ENCODE results near the gene FLRT1.

Gene FLRT1

DNA sequence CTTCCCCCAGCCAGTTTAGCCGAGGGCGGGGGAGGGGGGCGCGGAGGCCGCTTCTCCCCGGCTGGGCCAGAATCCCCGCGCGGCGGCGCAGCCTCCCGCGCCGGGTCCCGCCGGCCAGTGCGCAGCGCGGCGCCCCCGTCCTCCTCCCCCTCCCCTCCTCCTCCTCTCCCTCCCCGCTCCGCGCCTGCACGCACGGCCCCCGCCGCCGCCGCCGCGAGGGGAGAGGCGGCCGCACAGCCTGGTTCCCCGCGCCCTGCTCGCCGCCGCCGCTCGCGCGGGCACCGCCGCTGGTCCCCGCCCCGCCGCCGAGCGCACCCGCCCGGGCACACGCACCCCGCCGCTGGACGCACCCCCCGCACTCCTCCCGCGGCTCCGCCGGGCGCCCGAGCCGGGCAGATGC, at the start of gene FLRT1:
FLRT1 (plus strand) TSS at position 356 of the 400 bp plus-strand sequence. CDS start 80,337 bp downstream, outside the sequence.
- no peak for DNase-seq

GRCh38 chr11:63986156-63986931, 49.4 kb upstream of the FLRT1 start, which contains the start of gene OTUB1:
Gene OTUB1 (plus strand): TSS chr11:63986438. CDS start chr11:63986457, 19 bp downstream.
- peak; percentile 69 for DNase-seq

GRCh38 chr11:63986932-63987513, 48.7 kb upstream of the FLRT1 start:
- DNase-seq = no peak

DNA sequence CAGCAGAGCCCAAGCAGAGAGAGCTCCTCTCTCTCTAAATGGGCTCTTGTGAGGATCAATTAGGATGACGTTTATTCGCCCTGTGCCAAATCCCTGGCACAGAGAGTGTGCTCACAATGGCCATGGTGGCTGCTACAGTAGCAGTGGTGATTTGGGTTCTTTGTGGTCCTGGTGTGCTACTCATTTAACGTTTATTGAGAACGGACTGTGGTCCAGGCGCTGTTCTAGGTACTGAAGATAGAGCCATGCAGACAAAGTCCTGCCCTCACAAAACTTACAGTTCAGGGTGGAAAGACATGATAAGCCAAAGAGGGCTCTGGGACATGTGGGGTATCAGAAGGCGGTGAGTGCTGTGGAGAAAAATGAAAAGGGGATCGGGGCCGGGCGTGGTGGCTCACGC, 44.2 kb upstream of the FLRT1 start:
- DNase-seq = no peak

GRCh38 chr11:63993100-63993499, 42.6 kb upstream of the FLRT1 start:
- DNase-seq = no peak

- DNase-seq = no peak
These were observed 41.7 kb upstream of the FLRT1 start for GRCh38 chr11:63993993-63994392.

- no peak for DNase-seq
These were observed 39.2 kb upstream of the FLRT1 start for GRCh38 chr11:63996512-63996911.

- no peak for DNase-seq
These were observed 38.5 kb upstream of the FLRT1 start for GRCh38 chr11:63997104-63997700.

GRCh38 chr11:63997801-63998337, 37.9 kb upstream of the FLRT1 start:
- no peak for DNase-seq

DNA sequence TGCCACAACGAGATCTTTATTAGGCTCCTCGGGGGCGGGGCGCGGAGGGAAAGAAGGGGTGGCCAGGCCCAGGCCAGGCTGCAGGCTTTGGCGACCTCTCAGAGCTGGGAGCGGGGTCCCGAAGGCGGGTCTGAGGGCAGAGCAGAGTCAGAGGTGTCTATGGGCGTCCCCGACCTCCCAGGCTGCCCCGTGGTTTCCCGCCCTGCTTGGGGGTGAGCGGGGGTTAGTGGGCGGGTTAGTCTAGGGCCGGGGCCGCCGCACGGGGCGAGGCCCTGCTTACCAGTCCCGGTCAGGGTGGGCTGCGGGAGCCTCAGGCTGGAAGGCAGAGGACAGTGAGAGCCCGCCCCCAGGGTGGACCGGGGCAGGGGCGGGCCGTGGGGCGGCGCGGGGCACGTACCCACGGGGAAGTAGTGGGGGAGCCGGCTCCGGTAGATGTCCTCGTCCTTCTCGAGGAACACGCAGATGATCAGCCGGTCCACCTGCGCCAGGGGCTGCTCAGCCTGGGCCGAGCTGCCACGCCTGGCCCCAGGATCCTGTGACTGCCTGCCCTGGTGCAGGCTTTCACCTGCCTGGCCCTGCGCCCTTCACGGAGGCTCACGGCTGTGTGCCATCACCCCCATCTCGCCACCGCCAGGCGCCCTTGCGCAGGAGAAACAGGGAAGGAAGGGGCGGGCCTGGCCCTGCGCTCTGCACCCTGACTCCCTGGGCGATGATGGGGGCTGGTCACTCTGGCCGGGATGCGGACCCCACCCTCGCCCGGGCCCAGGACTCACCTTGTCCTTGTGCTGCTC, 37.0 kb upstream of the FLRT1 start:
- no peak for DNase-seq

DNA sequence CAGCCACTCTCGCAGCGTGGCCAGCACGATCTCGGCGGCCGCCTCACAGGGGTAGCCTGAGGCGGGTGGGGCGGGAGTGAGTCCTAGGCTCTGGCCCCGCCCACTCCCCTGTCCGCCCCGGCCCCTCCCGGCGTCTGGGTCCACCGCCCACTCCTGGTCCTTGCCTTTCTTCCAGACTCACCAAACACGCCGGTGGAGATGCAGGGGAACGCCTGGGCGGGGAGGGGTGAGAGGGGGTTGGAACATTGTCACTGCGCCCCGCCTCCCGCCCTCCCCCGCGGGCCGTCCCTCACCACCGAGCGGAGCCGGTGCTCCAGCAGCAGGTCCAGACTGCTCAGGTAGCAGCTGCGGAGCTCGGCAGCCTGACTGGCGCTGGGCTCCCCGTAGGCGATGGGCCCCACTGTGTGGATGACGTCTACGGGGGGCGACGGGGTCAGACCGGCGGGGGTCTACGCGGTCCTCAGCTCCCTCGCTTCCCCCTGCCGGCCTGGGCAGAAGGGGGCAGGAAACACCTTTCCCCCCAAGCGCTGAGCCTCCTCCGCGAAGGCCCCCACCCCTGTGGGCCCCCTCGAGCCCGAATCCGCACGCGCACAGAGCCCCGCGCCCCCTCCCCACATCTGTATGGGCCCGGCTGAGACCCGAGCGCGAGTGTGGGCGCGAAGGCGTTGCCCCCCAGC, 36.2 kb upstream of the FLRT1 start:
- DNase-seq = peak; percentile 26

DNA sequence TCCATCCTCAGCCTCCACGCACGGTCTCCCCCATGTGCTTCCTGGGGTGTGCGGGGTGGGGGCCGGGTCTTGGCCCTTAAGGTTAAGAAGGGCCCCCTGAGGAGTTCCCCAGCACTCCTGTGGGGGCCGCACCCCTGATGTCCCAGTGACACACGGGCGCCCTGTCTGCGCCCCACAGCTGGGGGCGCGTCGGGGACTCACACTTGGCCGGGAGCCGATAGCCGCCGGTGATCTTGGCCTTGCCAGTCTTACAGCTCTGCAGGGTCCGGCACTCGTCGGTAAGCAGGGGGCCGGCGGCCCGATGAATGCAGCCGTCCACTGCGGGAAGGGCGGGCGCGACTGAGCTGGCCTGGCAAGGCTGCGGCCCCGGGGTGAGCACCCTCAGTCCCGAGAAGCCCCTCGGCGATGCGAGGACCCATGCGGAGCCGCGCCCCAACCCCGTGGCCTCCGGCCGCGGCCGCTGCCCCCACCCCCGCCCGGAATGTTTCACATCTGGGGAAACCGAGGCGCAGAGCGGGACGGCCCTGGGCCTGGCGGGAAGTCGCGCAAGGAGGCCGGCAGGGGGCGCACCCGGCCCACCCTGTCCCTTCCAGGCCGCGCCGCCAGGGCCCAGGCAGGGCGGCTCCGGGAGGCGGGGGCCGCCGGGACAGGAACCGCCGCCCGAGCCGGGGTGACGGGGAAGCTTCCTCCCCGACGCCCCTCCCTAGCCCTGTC, 35.5 kb upstream of the FLRT1 start:
- peak; percentile 27 for DNase-seq

GRCh38 chr11:64000740-64001483, 34.8 kb upstream of the FLRT1 start:
- DNase-seq = no peak

DNA sequence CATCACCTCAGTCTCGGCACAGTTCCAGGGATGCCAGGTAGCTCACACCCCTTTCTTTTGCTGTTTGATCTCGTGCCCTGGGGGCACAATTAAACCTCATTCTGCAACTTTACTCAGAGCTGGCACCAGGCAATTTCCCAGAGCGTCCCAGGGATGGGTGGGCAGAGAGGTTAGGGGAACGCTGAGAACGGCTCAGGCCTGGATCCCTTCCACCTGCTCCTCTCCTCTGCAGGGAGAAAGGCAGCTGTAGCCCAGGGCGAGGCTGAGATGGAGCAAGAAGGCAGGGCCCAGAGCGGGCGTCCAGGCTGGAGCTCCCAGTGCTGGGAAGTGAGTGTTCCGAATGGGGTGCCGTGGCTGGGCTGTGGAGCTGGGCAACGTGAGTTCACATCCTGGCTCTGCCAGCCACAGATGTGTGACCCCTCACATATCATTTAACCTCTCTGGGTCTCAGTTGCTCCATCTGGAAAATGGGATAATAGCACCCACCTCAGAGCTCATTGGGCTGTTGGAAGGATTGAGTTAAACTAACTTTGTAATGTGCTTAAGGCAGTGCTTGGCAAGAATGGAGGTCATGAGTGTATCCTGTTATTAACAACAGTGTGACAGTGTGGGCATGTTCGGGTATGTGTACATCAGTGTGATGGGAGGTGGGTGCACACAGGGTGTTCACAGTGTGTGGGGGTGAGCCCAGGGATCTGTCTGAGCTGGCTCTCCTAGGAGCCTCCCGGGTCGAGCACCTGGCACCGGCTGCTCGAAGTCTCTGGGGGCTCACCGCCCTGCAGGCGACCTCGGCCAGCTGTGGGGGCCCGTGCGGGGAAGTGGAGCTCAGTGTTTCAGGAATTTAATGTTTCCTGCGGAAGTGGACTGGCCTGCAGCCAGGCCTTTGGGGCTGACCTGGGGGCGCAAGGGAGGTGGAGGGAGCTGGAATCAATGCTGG, 34.0 kb upstream of the FLRT1 start:
- no peak for DNase-seq

GRCh38 chr11:64003807-64004589, 31.7 kb upstream of the FLRT1 start:
- no peak for DNase-seq

DNA sequence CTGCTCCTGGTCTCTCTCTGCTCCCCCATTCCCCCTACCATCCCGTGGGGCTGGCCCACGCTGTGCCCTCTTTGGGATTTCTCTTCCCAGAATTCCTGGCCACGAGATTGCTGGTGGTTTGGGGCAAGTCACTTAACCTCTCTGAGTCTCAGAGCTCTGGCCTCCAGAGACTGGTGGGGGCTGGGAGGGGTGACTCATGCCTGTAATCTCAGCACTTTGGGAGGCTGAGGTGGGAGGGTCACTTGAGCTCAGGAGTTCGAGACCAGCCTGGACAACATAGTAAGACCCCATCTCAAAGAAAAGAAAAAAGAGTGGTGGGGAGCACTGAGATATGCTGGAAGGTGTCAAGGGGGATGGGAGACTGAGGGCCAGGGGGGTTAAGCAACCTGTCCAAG, 31.1 kb upstream of the FLRT1 start:
- DNase-seq = no peak

DNA sequence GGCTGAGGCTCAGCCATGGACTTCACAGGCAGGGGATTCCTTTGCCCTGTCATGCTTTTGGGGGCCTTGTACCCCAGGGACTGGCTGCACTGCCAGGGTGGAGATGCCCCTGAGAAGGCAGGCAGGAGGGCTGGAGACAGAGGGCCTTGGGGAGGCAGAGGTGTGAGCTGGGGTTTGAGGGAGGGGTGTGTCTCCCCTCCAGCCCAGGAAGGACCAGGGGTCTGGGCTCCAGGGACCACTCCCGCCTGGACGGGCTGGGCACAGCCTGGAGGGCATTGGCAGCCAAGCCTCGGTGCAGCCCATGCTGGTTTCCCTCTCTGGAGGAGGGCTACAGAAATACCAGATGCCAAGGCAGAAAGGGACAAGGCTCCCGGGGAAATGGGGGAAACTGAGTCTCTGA, 30.0 kb upstream of the FLRT1 start:
- DNase-seq = no peak

- DNase-seq = no peak
These were observed 29.3 kb upstream of the FLRT1 start for GRCh38 chr11:64006398-64006797.

- no peak for DNase-seq
These were observed 28.5 kb upstream of the FLRT1 start for GRCh38 chr11:64007160-64007628.
